SU-DHL-6 (cell line): ENCODE data around the gene PLEKHA7.

Source experiments
- H2AFZ ChIP-seq: fragments of 200-600 bp; sonication (generic); 2 replicates; pipeline ENCODE4 v1.6.1; 2014; ENCODE audit warnings: low read depth, mild to moderate bottlenecking, moderate library complexity, mixed read lengths, antibody characterized with exemption, low read length; ENCODE audit not compliant: severe bottlenecking
- H3F3A ChIP-seq: fragments of 200-600 bp; shearing (Covaris generic); 2 replicates; pipeline ENCODE4 v1.6.0; 2016; ENCODE audit warnings: antibody characterized with exemption, mild to moderate bottlenecking; ENCODE audit not compliant: insufficient read depth
- H3K27ac ChIP-seq: fragments of 200-600 bp; sonication (generic); 2 replicates; pipeline ENCODE4 v1.5.1; 2016; ENCODE audit warnings: low read depth, mild to moderate bottlenecking, low read length, moderate library complexity, mixed read lengths
- H3K27me3 ChIP-seq: fragments of 200-600 bp; sonication (generic), shearing (Covaris generic); 2 replicates; pipeline ENCODE4 v1.6.0; 2014; ENCODE audit warnings: mild to moderate bottlenecking, low read length
- H3K36me3 ChIP-seq: fragments of 200-600 bp; sonication (generic); 2 replicates; pipeline ENCODE4 v1.6.1; 2014; ENCODE audit warnings: mild to moderate bottlenecking, low read length, mixed read lengths
- H3K4me2 ChIP-seq: fragments of 300-600, 200-600 bp; shearing (Covaris generic), sonication (generic); 2 replicates; pipeline ENCODE4 v1.6.0; 2014; ENCODE audit warnings: low read length, low read depth, mild to moderate bottlenecking; ENCODE audit not compliant: poor library complexity, severe bottlenecking
- H3K4me3 ChIP-seq: fragments of 200-600 bp; sonication (generic); 2 replicates; pipeline ENCODE4 v1.5.1; 2014; ENCODE audit warnings: antibody characterized with exemption, low read length, mild to moderate bottlenecking, mixed read lengths; ENCODE audit not compliant: insufficient read depth, poor library complexity, severe bottlenecking
- H3K79me2 ChIP-seq: fragments of 200-600 bp; sonication (generic); 2 replicates; pipeline ENCODE4 v1.6.1; 2014; ENCODE audit warnings: mild to moderate bottlenecking, low read length, moderate library complexity; ENCODE audit not compliant: insufficient read depth
- H3K9ac ChIP-seq: fragments of 200-600 bp; sonication (generic); 2 replicates; pipeline ENCODE4 v1.7.0; 2014; ENCODE audit warnings: mild to moderate bottlenecking, low read length
- H3K9me2 ChIP-seq: fragments of 200-600 bp; sonication (generic); replicated peaks from 2 replicates; pipeline ENCODE4 v1.6.1; 2014; ENCODE audit warnings: low read length; ENCODE audit not compliant: insufficient read depth
- H3K9me3 ChIP-seq: fragments of 200-600 bp; sonication (generic); 2 replicates; pipeline ENCODE4 v1.6.1; 2014; ENCODE audit warnings: low read length, mixed read lengths; ENCODE audit not compliant: insufficient read depth
- H4K20me1 ChIP-seq: fragments of 200-600 bp; sonication (generic); 2 replicates; pipeline ENCODE4 v1.6.1; 2014; ENCODE audit warnings: low read depth, mild to moderate bottlenecking, antibody characterized with exemption, low read length, moderate library complexity, mixed read lengths
- EZH2phosphoT487 ChIP-seq: fragments of 200-600 bp; sonication (generic), shearing (Covaris generic); conservative IDR thresholded peaks from 2 replicates; pipeline ENCODE4 v1.6.1; 2018; ENCODE audit warnings: mild to moderate bottlenecking, antibody characterized with exemption, low read length, moderate library complexity, mixed read lengths
- TF ChIP-seq, protein P1 (sequence below): fragments of 200-600 bp; sonication (generic); IDR thresholded peaks from one replicate; pipeline ENCODE4 v1.5.1; 2017; ENCODE audit warnings: antibody characterized with exemption, mild to moderate bottlenecking, low read length, moderate library complexity; ENCODE audit not compliant: insufficient read depth, poor library complexity, severe bottlenecking

Gene PLEKHA7

DNA sequence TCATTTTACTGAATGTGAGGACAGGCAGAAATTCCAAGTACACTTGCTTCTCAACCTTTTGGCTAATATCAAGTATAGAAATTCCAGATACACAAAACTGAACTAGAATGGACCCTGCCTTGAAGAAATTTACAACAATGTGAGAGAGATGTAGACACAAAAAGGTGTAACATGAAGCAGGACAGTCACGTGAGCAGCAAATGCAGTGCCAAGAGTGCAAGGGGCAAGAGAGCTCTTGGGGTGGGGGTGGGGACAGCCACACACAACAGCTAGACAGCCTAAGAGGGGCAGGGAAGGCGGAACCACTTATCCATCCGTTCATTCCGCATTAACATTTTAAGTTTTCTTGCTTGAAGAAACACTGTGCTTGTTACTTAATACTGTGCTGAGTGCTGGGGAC lies 28.9 kb downstream of the PLEKHA7 start:
- no peaks in the 10 kb centered on the region for H3F3A ChIP-seq
- H3K9me3 ChIP-seq: no peaks in the 10 kb centered on the region
- H2AFZ ChIP-seq: no peak overlapping the region
- no peaks in the 10 kb centered on the region for H3K79me2 ChIP-seq
- H3K4me2 ChIP-seq: no peak overlapping the region
- no peak for TF ChIP-seq EZH2phosphoT487
- no peak overlapping the region for H3K9ac ChIP-seq
- no peak overlapping the region for H3K27ac ChIP-seq
- H3K27me3 ChIP-seq: no peaks in the 10 kb centered on the region
- no peak overlapping the region for H3K4me3 ChIP-seq
- no peaks in the 10 kb centered on the region for H3K9me2 ChIP-seq
- no peaks in the 10 kb centered on the region for H3K36me3 ChIP-seq
- H4K20me1 ChIP-seq: no peaks in the 10 kb centered on the region

DNA sequence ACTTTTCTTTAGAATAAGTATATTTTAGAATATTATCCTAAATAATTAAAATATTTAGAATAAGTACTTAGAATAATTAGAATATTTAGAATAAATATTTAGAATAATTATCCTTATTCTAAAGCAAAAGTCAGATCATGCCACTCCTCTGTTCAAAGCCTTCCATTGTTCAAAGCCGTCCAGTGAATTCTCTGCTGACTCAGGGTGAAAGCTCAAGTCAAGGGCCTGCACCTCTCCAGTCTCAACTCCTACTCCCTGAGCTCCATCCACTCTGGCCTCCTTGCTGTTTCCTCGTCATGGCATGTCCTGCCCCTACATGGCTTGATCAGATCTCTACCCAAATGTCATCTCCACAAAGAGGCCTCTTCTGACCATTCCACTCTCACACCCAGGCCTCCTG lies 30.0 kb downstream of the PLEKHA7 start:
- Histone ChIP-seq H3K4me2 (no peak overlapping the region), H3K36me3 (no peaks in the 10 kb centered on the region), H3K79me2 (no peaks in the 10 kb centered on the region), H3K9ac (no peak overlapping the region), H3K9me2 (no peaks in the 10 kb centered on the region), H3K27me3 (no peaks in the 10 kb centered on the region), H3K4me3 (no peak overlapping the region), H4K20me1 (no peaks in the 10 kb centered on the region), H3F3A (no peaks in the 10 kb centered on the region), H2AFZ (no peak overlapping the region), H3K27ac (no peak overlapping the region), H3K9me3 (no peaks in the 10 kb centered on the region)
- TF ChIP-seq EZH2phosphoT487: no peak
- TF ChIP-seq, protein P1, sequence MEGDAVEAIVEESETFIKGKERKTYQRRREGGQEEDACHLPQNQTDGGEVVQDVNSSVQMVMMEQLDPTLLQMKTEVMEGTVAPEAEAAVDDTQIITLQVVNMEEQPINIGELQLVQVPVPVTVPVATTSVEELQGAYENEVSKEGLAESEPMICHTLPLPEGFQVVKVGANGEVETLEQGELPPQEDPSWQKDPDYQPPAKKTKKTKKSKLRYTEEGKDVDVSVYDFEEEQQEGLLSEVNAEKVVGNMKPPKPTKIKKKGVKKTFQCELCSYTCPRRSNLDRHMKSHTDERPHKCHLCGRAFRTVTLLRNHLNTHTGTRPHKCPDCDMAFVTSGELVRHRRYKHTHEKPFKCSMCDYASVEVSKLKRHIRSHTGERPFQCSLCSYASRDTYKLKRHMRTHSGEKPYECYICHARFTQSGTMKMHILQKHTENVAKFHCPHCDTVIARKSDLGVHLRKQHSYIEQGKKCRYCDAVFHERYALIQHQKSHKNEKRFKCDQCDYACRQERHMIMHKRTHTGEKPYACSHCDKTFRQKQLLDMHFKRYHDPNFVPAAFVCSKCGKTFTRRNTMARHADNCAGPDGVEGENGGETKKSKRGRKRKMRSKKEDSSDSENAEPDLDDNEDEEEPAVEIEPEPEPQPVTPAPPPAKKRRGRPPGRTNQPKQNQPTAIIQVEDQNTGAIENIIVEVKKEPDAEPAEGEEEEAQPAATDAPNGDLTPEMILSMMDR: no peak

- Histone ChIP-seq H3K27me3 (no peaks in the 10 kb centered on the region), H2AFZ (no peak overlapping the region), H3K27ac (no peak overlapping the region), H3K79me2 (no peaks in the 10 kb centered on the region), H3K9me2 (no peaks in the 10 kb centered on the region), H3K4me2 (no peak overlapping the region), H3K36me3 (no peaks in the 10 kb centered on the region), H3K9ac (no peak overlapping the region), H3F3A (no peaks in the 10 kb centered on the region), H4K20me1 (no peaks in the 10 kb centered on the region), H3K9me3 (no peaks in the 10 kb centered on the region), H3K4me3 (no peak overlapping the region)
- TF ChIP-seq, protein P1: no peak
- TF ChIP-seq EZH2phosphoT487: no peak
Observed at GRCh38 chr11:16982809-16983208, 31.4 kb downstream of the PLEKHA7 start.

GRCh38 chr11:16982256-16982671 lies 31.9 kb downstream of the PLEKHA7 start:
- no peaks in the 10 kb centered on the region for H3F3A ChIP-seq
- H3K9me2 ChIP-seq: no peaks in the 10 kb centered on the region
- H3K4me2 ChIP-seq: no peak overlapping the region
- H3K27me3 ChIP-seq: no peaks in the 10 kb centered on the region
- no peaks in the 10 kb centered on the region for H3K79me2 ChIP-seq
- no peak overlapping the region for H3K27ac ChIP-seq
- no peaks in the 10 kb centered on the region for H4K20me1 ChIP-seq
- no peak overlapping the region for H3K9ac ChIP-seq
- TF ChIP-seq EZH2phosphoT487: no peak
- TF ChIP-seq, protein P1: no peak
- no peak overlapping the region for H3K4me3 ChIP-seq
- H3K36me3 ChIP-seq: no peaks in the 10 kb centered on the region
- H2AFZ ChIP-seq: no peak overlapping the region
- H3K9me3 ChIP-seq: no peaks in the 10 kb centered on the region
